GM23248 (cell line): Measurements from ENCODE around the gene ST7.

Source experiments
- EZH2 ChIP-seq: fragments of 200-600 bp; sonication (generic); IDR thresholded peaks from 2 replicates; pipeline ENCODE4 v1.6.1; 2018; ENCODE audit warnings: antibody characterized with exemption, mild to moderate bottlenecking; ENCODE audit not compliant: insufficient read depth, poor library complexity, severe bottlenecking
- EZH2phosphoT487 ChIP-seq: fragments of 200-600 bp; sonication (generic); IDR thresholded peaks from 2 replicates; pipeline ENCODE4 v1.6.1; 2018; ENCODE audit warnings: antibody characterized with exemption, moderate library complexity, mild to moderate bottlenecking, low read depth; ENCODE audit not compliant: insufficient read depth

GRCh38 chr7:117173035-117173770, 219.9 kb downstream of the ST7 start:
- TF ChIP-seq EZH2: no peak
- no peak for TF ChIP-seq EZH2phosphoT487
